Mucosa of rectum (tissue), 2 donors: ENCODE data around the gene MMP10.
"Not testable (repeated sequence)": the region's sequence is repeated elsewhere in the genome, so short reads cannot be mapped to it uniquely, and the experiment has no call there.

Experiments
- H3K27ac ChIP-seq, 2 donors: one replicate each; pipeline ENCODE4 v1.7.0; 2013; ENCODE audit warnings: inconsistent platforms in 2 of 2, low read depth in 2 of 2, low read length in 2 of 2
- H3K27me3 ChIP-seq, 2 donors: one replicate each; pipeline ENCODE4 v1.7.0; 2013; ENCODE audit warnings: low read length in 2 of 2; ENCODE audit not compliant: control insufficient read depth in 2 of 2, insufficient read depth in 2 of 2
- H3K36me3 ChIP-seq, 2 donors: one replicate each; pipeline ENCODE4 v1.7.0; 2013; ENCODE audit warnings: low read length in 2 of 2; ENCODE audit not compliant: control insufficient read depth in 2 of 2, insufficient read depth in 2 of 2
- H3K4me1 ChIP-seq, 2 donors: one replicate each; pipeline ENCODE4 v1.7.0; 2013; ENCODE audit warnings: low read length in 2 of 2, mild to moderate bottlenecking in 1 of 2; ENCODE audit not compliant: control insufficient read depth in 2 of 2, insufficient read depth in 2 of 2
- H3K4me3 ChIP-seq, 2 donors: one replicate each; pipeline ENCODE4 v1.7.0; 2013; ENCODE audit warnings: low read length in 2 of 2
- H3K9ac ChIP-seq, 2 donors: one replicate each; pipeline ENCODE4 v1.7.0; 2013; ENCODE audit warnings: low read length in 2 of 2, low read depth in 1 of 2, mild to moderate bottlenecking in 1 of 2
- H3K9me3 ChIP-seq, 2 donors: one replicate each; pipeline ENCODE4 v1.7.0; 2013; ENCODE audit warnings: low read length in 2 of 2; ENCODE audit not compliant: control insufficient read depth in 2 of 2
- donor health status: healthy.
- donor health status: Normal muscosa, but diverticular disease.

Gene MMP10

GRCh38 chr11:102730944-102731343, 49.5 kb downstream of the MMP10 start:
- not testable (repeated sequence) for H3K4me3 ChIP-seq, H3K36me3 ChIP-seq, H3K27ac ChIP-seq, H3K27me3 ChIP-seq, H3K4me1 ChIP-seq, H3K9me3 ChIP-seq, H3K9ac ChIP-seq

GRCh38 chr11:102729849-102730815, 50.3 kb downstream of the MMP10 start:
- Histone ChIP-seq H3K4me1 (no peaks in the 10 kb centered on the region), H3K9me3 (no peaks in the 10 kb centered on the region), H3K27me3 (no peaks in the 10 kb centered on the region), H3K9ac (no peak overlapping the region), H3K4me3 (no peak overlapping the region), H3K36me3 (no peaks in the 10 kb centered on the region), H3K27ac (peak overlapping the region in 1 of 2 donors; percentile 35)

- H3K4me3 ChIP-seq = no peak overlapping the region
- H3K27ac ChIP-seq = no peak overlapping the region
- no peaks in the 10 kb centered on the region for H3K9me3 ChIP-seq
These were observed 52.5 kb downstream of the MMP10 start for GRCh38 chr11:102727890-102728289.

GRCh38 chr11:102724904-102725500, 55.4 kb downstream of the MMP10 start, which contains the start of gene MMP8:
Gene MMP8 (minus strand): TSS chr11:102724954. CDS start chr11:102724855, 99 bp downstream.
- Histone ChIP-seq H3K27ac (no peak within 1 kb of the TSS), H3K4me3 (no peak within 1 kb of the TSS), H3K27me3 (no peaks in the 10 kb centered on the region), H3K9me3 (no peaks in the 10 kb centered on the region), H3K9ac (no peak within 1 kb of the TSS), H3K36me3 (no peaks in the 10 kb centered on the region), H3K4me1 (no peaks in the 10 kb centered on the region)

More at GRCh38 chr11:102727890-102728289, 52.5 kb downstream of the MMP10 start:
- Histone ChIP-seq H3K27me3 (no peaks in the 10 kb centered on the region), H3K36me3 (no peaks in the 10 kb centered on the region), H3K4me1 (no peaks in the 10 kb centered on the region), H3K9ac (no peak overlapping the region)

GRCh38 chr11:102722821-102723220, 57.6 kb downstream of the MMP10 start:
- Histone ChIP-seq H3K36me3 (no peaks in the 10 kb centered on the region), H3K4me1 (no peaks in the 10 kb centered on the region), H3K27ac (no peak overlapping the region), H3K4me3 (no peak overlapping the region), H3K27me3 (no peaks in the 10 kb centered on the region), H3K9ac (no peak overlapping the region), H3K9me3 (no peaks in the 10 kb centered on the region)
